IPS-18a (cell line): Measurements from ENCODE around the gene BEAN1.

ENCODE experiments used
- H3K27ac ChIP-seq: one replicate; pipeline ENCODE4 v1.5.1; 2013; ENCODE audit warnings: low read length
- H3K27me3 ChIP-seq: one replicate; pipeline ENCODE4 v1.6.1; 2013; ENCODE audit warnings: mild to moderate bottlenecking, low read length; ENCODE audit not compliant: control insufficient read depth, insufficient read depth
- H3K36me3 ChIP-seq: one replicate; pipeline ENCODE4 v1.6.1; 2013; ENCODE audit warnings: low read depth, low read length; ENCODE audit not compliant: control insufficient read depth
- H3K4me1 ChIP-seq: one replicate; pipeline ENCODE4 v1.6.1; 2013; ENCODE audit warnings: low read depth, low read length; ENCODE audit not compliant: control insufficient read depth
- H3K4me3 ChIP-seq: one replicate; pipeline ENCODE4 v1.5.1; 2013; ENCODE audit warnings: low read length
- H3K9ac ChIP-seq: one replicate; pipeline ENCODE4 v1.6.1; 2013; ENCODE audit warnings: mild to moderate bottlenecking, low read length, moderate library complexity
- H3K9me3 ChIP-seq: one replicate; pipeline ENCODE4 v1.6.1; 2013; ENCODE audit warnings: low read depth, low read length; ENCODE audit not compliant: control insufficient read depth

BEAN1 gene

DNA sequence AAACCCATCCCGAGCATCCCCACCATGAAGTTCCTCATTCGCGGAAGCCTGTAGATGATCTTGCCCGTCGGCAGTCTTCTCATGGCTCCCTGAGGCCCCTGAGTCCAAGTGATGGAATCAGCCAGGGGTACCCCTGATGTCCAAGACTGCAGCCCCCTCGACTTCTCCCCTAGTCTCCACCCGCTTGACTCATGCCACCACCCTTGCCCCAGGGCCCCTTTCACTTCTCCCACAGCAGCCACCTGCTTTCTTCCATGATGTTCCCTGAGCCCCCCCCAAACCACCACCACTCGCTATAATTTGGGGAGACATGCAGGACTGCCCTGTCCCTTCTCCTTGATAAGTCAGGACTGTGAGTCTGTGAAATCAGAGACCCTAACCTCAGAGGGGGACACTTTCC lies 11.4 kb downstream of the BEAN1 start:
- H3K9me3 ChIP-seq, result no peaks in the 10 kb centered on the region
- no peak overlapping the region for H3K9ac ChIP-seq
- peaks cover 3% of the 10 kb centered on the region for H3K4me1 ChIP-seq
- no peak overlapping the region for H3K4me3 ChIP-seq
- no peaks in the 10 kb centered on the region for H3K27me3 ChIP-seq
- H3K36me3 ChIP-seq, result no peaks in the 10 kb centered on the region
- no peak overlapping the region for H3K27ac ChIP-seq

DNA sequence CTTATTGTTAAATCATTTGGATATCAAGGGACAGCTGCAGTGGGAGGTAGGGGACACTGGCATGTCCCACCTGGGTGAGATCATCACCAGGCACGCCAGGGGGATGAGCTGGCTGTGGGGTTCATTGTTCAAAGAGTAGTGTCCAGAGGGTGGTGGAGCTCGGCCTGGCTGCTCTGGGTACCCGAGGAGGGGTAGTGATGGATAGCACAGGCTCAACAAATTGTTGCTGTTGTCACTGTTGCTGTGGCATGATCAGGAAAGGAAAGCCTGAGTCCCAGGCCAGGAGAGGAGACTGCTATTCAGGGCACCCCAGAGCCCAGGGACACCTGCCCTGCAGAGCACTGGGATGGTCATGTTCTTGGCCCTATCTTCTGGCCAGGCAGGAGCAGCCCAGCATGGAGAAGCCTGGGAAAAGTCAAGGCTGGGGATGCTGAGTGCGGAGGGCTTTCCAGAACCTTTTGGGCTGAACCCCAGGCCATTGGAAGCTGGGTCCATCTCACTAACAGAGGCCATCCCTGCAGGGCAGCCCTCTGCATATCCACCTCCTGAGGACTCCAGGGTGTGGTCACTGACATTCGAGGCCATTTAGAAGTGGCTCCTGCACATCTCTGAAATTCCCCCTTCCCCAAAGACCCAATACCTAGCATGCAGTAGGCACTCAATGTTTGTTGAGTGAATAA lies 12.1 kb downstream of the BEAN1 start:
- H3K27ac ChIP-seq, result no peak overlapping the region
- no peaks in the 10 kb centered on the region for H3K36me3 ChIP-seq
- no peak overlapping the region for H3K4me3 ChIP-seq
- no peaks in the 10 kb centered on the region for H3K9me3 ChIP-seq
- peaks cover 3% of the 10 kb centered on the region for H3K4me1 ChIP-seq
- no peak overlapping the region for H3K9ac ChIP-seq
- H3K27me3 ChIP-seq, result no peaks in the 10 kb centered on the region

DNA sequence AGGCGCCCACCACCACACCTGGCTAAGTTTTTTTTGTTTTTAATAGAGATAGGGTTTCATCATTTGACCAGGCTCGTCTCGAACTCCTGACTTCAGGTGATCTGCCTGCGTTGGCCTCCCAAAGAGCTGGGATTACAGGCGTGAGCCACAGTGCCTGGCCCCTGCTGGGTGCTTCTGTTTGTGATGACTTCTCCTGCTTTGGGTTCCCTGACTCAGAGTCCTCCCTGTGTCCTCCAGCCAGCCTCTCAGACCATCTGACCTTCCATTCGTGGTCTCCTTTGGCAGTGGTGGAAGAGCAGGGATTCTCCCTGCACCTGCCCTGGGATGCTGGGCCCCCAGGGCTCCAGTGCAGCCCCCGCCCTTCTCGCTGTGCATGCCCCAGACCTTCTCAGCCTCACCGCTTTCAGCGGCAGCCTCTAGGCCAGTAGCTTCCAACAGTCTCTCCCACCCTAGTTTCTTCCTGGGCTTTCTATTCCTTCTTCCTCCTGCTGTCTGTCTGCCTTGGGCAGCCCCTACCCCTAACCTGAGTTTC lies 13.2 kb downstream of the BEAN1 start:
- Histone ChIP-seq H3K9me3 (no peaks in the 10 kb centered on the region), H3K4me1 (no peaks in the 10 kb centered on the region), H3K27me3 (no peaks in the 10 kb centered on the region), H3K4me3 (no peak overlapping the region), H3K27ac (no peak overlapping the region), H3K9ac (no peak overlapping the region), H3K36me3 (no peaks in the 10 kb centered on the region)

DNA sequence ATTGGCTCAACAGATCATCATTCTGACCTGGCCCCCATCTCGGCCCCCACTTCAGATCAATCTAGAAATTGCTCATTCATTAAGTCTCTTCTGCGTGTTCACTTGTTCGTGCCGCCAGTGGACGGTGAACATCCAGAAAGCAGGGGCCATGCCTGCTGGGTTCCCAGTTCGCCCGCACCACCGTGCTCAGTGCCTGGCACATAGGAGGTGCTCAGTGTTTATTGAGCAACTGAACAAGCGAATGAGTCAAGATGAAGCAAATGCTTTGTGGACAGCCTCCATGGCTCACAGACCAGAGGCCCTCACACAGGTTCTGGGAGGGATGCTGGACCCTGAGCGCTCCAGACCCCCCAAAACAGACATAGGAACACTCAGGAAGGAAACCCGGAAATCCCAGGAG lies 13.9 kb downstream of the BEAN1 start:
- Histone ChIP-seq H3K9ac (no peak overlapping the region), H3K4me1 (no peaks in the 10 kb centered on the region), H3K36me3 (no peaks in the 10 kb centered on the region), H3K27me3 (no peaks in the 10 kb centered on the region), H3K9me3 (no peaks in the 10 kb centered on the region), H3K4me3 (no peak overlapping the region), H3K27ac (no peak overlapping the region)

DNA sequence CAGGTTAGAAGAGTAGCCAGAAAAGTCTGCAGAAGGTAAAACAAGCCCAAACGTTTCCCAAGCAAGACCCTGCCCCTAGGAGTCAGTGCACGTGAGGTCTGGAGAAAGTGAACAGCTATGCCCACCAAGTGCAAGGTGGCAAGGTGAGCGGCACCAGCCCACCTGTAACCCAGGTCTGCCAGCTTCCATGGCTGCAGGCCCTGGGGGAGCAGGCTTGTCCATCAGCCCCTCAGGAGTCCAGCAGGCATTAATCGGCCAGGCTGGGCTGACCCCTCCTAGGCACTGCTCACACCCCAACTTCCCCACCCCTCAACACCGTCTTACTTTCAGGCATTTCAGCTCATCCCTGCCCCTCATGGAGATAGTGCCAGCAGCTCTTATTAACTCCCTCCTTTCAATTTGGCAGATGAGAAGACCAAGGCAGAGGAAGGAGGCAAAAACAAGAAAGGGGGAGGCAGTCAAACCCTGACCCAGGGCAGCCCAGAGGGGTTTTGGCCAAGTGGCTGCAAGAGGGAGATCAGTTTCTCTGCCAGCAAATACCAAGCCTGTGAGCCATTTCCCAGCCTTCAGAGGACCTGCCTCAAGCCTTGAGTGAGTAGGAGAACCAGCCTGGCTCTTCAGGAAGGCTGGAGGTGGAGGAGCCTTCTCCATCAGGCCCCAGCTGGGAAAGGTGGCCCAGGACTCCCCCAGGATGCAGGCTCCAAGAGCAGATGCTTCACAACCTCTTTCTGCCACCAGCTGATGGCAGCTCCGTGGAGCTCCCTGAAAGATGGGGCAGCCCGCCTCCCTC lies 14.7 kb downstream of the BEAN1 start:
- Histone ChIP-seq H3K4me3 (no peak overlapping the region), H3K27ac (no peak overlapping the region), H3K9me3 (no peaks in the 10 kb centered on the region), H3K27me3 (no peaks in the 10 kb centered on the region), H3K36me3 (no peaks in the 10 kb centered on the region), H3K4me1 (no peaks in the 10 kb centered on the region), H3K9ac (no peak overlapping the region)

DNA sequence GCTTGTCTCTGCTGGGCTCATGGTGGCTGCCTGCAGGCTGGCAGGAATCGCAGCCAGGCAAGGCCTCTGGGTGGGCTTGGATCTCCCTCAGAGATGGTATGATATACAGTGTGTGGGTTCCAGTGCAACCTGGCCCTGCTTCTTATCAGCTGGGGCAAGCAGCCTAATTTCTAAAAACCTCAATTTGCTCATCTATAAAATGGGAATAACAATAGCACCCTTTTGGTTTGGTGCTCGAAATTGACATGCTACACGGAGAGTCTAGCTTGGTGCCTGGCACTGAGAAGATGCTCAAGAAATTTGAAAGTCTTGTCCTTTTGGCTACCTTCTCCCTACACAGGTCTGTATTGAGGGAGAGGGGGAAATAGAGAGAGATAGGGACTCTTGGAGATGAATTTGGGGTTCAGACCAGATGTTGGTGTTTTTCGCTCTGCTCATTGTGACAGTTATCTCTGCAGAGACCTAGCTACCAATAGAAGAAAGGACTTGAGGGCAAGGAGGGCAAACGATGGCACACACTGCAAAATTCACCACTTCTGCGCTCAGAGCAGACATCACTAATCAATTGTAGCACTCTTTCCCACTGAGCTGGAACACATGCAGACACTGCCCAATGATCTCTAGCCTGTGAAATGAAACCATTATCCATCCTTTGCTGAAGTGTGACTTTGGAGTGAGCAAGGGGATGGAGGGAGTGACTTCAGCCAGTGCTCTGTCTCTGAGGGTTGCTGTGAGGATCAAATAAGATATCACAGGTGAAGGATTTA lies 15.6 kb downstream of the BEAN1 start:
- H3K4me1 ChIP-seq, result no peaks in the 10 kb centered on the region
- H3K9me3 ChIP-seq, result no peaks in the 10 kb centered on the region
- H3K36me3 ChIP-seq, result no peaks in the 10 kb centered on the region
- no peaks in the 10 kb centered on the region for H3K27me3 ChIP-seq
- no peak overlapping the region for H3K9ac ChIP-seq
- H3K4me3 ChIP-seq, result no peak overlapping the region
- no peak overlapping the region for H3K27ac ChIP-seq

DNA sequence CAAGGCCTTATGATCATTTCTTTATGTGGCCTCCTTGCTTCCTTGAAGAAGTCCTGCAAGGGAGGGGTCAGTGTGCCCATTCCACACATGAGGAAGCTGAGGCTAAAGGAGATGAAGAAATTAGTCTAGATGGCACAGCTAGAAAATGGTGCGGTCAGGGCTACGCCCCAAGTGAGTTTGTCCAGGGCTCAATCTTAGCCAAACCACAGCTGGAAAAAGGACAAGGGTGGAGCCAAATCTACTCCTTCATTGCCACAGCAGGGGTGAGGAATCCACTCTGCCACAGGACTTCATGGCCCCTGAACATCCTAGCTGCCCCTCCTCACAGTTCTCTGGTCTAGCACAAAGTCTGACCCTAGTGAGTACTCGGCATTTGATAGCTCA lies 16.2 kb downstream of the BEAN1 start:
- H3K27ac ChIP-seq, result no peak overlapping the region
- H3K4me1 ChIP-seq, result no peaks in the 10 kb centered on the region
- H3K9ac ChIP-seq, result no peak overlapping the region
- no peak overlapping the region for H3K4me3 ChIP-seq
- no peaks in the 10 kb centered on the region for H3K36me3 ChIP-seq
- no peaks in the 10 kb centered on the region for H3K9me3 ChIP-seq
- no peaks in the 10 kb centered on the region for H3K27me3 ChIP-seq

DNA sequence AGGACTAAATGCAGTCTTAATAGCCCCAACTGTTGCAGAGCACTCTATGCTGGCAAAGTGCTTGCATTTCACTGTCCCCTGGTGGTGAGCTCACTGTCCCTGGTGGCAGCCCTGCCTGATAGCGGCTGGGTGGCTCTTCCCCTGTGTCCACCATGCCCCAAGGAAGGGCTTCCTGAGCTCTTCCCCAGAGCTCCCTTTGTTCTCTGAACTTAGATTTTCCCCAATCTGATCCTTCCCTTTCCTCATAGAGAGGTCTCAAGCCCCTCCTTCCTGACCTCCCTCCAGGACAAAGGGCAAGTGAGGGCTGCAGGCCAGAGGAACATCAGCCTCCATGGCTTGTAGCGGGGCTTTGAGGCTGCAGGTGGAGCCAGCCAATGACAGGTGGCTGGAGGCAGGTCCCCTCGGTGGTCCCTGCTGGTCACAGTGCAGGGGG lies 17.0 kb downstream of the BEAN1 start:
- no peaks in the 10 kb centered on the region for H3K4me1 ChIP-seq
- H3K27me3 ChIP-seq, result no peaks in the 10 kb centered on the region
- H3K36me3 ChIP-seq, result no peaks in the 10 kb centered on the region
- no peak overlapping the region for H3K27ac ChIP-seq
- no peak overlapping the region for H3K9ac ChIP-seq
- H3K4me3 ChIP-seq, result no peak overlapping the region
- no peaks in the 10 kb centered on the region for H3K9me3 ChIP-seq

DNA sequence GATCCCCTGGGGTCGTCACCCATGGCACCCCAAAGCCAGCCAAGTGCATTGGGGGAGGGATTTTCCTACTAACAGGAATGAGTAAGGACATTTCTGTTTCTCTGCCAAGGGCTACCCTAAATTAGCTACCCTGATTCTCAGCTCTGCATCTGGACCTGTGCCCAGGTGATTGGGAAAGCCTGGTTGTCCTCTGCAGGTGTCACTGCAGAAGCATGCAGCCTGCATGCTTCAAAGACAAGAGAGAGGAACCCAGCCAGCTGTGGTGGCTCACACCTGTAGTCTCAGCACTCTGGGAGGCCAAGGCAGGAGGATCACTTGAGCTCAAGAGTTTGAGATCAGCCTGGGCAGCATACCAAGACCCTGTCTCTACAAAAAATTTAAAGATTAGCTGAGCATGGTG lies 19.6 kb downstream of the BEAN1 start:
- no peaks in the 10 kb centered on the region for H3K36me3 ChIP-seq
- no peaks in the 10 kb centered on the region for H3K27me3 ChIP-seq
- H3K27ac ChIP-seq, result no peak overlapping the region
- no peaks in the 10 kb centered on the region for H3K9me3 ChIP-seq
- no peaks in the 10 kb centered on the region for H3K4me1 ChIP-seq
- no peak overlapping the region for H3K4me3 ChIP-seq
- H3K9ac ChIP-seq, result no peak overlapping the region

DNA sequence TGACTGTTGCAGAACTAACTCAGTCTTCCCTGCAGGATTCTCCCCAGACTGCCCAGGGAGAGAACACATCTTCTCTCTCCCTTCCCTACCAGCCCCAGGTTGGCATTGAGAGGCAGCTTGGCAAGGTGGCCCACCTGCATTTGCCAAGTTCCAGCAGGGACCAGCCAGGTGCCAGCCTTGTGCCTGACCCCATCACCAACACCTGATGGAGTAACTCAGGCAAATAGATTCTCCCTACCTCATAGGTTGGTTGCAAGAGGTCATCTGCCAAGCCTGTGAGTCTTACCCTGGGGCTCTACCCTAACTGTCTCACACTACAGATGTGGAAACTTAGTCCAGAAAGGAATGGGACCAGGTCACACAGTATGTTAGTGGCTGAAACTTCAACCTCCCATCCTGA lies 20.4 kb downstream of the BEAN1 start:
- no peak overlapping the region for H3K27ac ChIP-seq
- H3K4me1 ChIP-seq, result no peaks in the 10 kb centered on the region
- no peak overlapping the region for H3K4me3 ChIP-seq
- no peak overlapping the region for H3K9ac ChIP-seq
- no peaks in the 10 kb centered on the region for H3K9me3 ChIP-seq
- H3K36me3 ChIP-seq, result no peaks in the 10 kb centered on the region
- no peaks in the 10 kb centered on the region for H3K27me3 ChIP-seq

DNA sequence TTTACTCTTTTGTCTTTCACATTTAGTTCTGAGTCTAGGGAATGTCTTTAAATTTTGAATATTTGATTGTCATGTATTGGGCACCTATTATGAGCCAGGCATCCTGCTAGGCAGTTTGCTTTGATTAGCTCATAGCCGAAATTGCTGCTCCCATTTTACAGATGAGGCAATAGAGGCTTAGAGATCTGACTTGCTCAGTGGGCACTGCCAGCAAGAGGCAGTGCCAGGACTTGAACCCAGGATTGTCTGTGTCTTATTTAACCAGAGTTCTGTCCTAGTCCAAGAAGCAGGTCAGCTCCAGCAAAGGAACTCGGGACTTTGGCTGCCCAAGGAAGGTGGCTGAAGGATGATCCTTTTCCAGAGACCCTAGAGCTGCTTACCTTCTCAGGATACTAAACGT lies 24.5 kb downstream of the BEAN1 start:
- H3K27me3 ChIP-seq, result no peaks in the 10 kb centered on the region
- H3K9ac ChIP-seq, result no peak overlapping the region
- H3K9me3 ChIP-seq, result no peaks in the 10 kb centered on the region
- H3K4me3 ChIP-seq, result no peak overlapping the region
- no peaks in the 10 kb centered on the region for H3K4me1 ChIP-seq
- H3K27ac ChIP-seq, result no peak overlapping the region
- no peaks in the 10 kb centered on the region for H3K36me3 ChIP-seq
